Measurements from ENCODE around the gene TSPAN18. TPM values are rescaled to one million over a fixed set of nuclear protein-coding genes. Genes with fewer than 3 reads are reported as not detected.

Gene TSPAN18
- total and polyA plus RNA-seq, 2 donors, result 32.2 to 36.9 TPM

DNA sequence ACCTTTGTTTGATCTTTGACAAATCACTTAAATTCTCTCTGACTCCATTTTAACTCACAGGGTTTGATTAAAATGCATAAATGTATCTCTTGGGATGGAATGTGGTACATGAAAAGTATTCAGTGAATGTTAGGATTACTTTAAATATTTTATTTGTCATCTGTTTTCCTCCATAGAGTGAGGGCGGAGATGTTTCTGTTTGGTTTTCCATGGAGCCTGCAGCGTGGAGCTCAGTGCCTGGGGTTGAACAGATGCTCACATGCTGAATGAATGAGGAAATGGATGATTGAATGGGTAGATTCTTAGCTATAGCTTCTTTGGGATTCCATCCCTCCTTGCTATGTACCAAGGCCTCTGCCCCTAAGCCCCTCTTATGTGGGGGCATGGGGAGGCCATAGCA, 10.0 kb downstream of the TSPAN18 start:
- 78% methylated on average over 2 of the region's 2 CpGs for WGBS
- Histone ChIP-seq H3K4me1 (ENCODE audit: insufficient read depth) (no peaks in the 10 kb centered on the region), H3K27ac (ENCODE audit: low read depth) (no peak overlapping the region), H3K4me3 (ENCODE audit: low read depth, low read length) (no peak overlapping the region), H3K36me3 (ENCODE audit: insufficient read depth) (no peaks in the 10 kb centered on the region)
- no peak for DNase-seq (ENCODE audit: extremely low spot score)

DNA sequence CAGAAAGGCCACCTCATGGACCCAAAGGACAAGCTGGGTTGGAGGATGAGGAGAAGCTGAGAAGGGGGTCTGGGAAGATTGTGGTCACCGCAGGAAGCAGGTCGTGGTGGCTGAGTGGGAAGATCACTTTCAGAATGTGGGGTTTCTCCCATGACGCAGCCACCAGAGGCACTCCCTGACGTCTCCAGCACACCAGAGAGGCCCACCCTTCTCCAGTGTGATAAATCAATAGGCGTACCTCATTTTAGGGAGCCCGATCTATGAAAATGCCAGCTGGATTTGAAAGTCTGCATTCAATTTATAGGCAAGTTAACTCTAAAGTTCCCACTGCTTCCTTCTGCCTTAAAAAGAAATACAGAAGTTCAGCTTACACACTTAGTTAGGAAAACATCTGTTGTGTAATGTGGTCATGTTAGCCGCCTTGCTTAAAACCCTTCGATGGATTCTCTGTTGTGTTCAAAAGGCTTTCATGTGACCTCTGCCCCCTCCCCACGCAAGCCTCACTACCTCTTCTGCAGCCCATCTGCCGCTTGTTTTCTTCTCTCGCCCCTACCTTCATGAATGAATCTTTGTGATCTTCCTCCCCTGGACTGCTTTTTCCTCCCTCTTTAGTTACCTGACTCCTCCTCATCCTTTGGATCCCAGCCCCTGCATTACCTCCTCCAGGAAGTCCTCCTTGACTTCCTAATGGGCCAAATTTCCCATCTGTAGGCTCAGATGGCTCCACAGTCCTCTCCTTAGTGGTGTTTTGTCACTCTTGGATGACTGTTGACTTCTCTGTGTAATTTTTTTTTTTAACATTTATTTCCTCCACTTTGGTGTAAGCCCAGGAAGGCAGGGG, 10.7 kb downstream of the TSPAN18 start:
- no peak overlapping the region for H3K4me3 ChIP-seq (ENCODE audit: low read depth, low read length)
- no peak for DNase-seq (ENCODE audit: extremely low spot score)
- H3K27ac ChIP-seq (ENCODE audit: low read depth), result no peak overlapping the region
- no peaks in the 10 kb centered on the region for H3K36me3 ChIP-seq (ENCODE audit: insufficient read depth)
- no peaks in the 10 kb centered on the region for H3K4me1 ChIP-seq (ENCODE audit: insufficient read depth)
- 74% methylated on average over 11 of the region's 11 CpGs for WGBS

DNA sequence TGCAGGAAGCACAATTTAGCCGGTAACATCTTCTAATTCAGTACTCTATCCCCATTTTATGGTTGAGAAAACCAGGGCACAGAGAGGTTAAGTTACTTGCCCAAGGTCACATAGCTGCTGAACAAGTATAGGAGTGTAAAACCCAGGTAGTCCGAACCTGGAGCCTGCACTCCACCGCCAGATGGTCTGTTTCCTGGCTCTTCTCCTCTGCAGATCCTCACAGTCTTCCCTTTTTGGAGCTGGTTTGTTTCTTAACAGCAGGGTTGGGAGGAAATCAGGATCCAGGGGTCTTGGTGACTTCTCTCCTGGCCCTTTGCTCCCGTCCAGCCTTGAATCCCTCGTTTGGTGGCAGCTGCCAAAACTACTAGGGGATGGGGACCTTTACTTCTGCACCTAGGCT, 12.0 kb downstream of the TSPAN18 start:
- Histone ChIP-seq H3K27ac (ENCODE audit: low read depth) (no peak overlapping the region), H3K36me3 (ENCODE audit: insufficient read depth) (no peaks in the 10 kb centered on the region), H3K4me3 (ENCODE audit: low read depth, low read length) (no peak overlapping the region), H3K4me1 (ENCODE audit: insufficient read depth) (no peaks in the 10 kb centered on the region)
- WGBS, result 87% methylated on average over 5 of the region's 5 CpGs
- DNase-seq (ENCODE audit: extremely low spot score), result no peak

DNA sequence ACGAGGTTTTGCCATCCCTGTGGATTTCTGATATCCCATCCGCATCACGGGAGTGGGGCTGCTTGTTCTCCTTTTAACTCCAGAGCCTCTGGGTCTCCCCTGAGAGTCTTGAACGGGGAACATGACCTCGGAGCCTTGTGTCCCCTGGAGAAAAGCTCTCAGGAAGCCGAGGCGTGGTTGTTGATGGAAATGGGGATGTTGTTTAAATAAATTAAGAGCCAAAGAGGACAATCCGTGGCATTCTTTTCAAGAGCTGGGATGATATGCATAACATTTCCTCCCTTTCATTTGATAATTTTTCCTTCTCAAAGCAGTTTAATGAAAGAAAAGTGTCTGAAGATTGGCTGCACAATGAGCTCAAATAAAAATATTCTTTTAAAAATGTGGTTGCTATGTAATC, 14.2 kb downstream of the TSPAN18 start:
- no peak overlapping the region for H3K4me3 ChIP-seq (ENCODE audit: low read depth, low read length)
- no peak for DNase-seq (ENCODE audit: extremely low spot score)
- H3K4me1 ChIP-seq (ENCODE audit: insufficient read depth), result no peaks in the 10 kb centered on the region
- 35% methylated on average over 8 of the region's 8 CpGs for WGBS
- H3K27ac ChIP-seq (ENCODE audit: low read depth), result no peak overlapping the region
- H3K36me3 ChIP-seq (ENCODE audit: insufficient read depth), result no peaks in the 10 kb centered on the region

DNA sequence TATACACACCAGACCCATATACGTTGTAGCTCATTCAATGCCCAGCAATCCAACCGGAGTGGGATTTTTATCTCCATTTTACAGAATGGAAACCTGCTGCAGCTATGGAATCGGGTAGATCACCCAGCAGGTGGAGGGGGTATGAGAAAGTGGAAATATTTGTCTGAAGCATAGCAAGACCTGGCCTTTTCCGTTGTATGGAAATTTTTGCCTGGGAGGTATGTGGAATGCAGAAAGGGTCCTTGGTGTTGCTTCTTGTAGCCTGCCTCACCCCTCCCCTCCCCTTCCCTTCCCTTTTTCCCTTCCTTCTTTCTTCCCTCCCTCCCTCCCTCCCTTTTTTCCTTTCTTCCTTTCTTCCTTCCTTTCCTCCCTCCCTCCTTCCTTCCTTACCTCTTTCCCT, 15.2 kb downstream of the TSPAN18 start:
- no peak overlapping the region for H3K4me3 ChIP-seq (ENCODE audit: low read depth, low read length)
- 84% methylated on average over 4 of the region's 4 CpGs for WGBS
- no peaks in the 10 kb centered on the region for H3K36me3 ChIP-seq (ENCODE audit: insufficient read depth)
- H3K27ac ChIP-seq (ENCODE audit: low read depth), result no peak overlapping the region
- H3K4me1 ChIP-seq (ENCODE audit: insufficient read depth), result no peaks in the 10 kb centered on the region
- no peak for DNase-seq (ENCODE audit: extremely low spot score)

DNA sequence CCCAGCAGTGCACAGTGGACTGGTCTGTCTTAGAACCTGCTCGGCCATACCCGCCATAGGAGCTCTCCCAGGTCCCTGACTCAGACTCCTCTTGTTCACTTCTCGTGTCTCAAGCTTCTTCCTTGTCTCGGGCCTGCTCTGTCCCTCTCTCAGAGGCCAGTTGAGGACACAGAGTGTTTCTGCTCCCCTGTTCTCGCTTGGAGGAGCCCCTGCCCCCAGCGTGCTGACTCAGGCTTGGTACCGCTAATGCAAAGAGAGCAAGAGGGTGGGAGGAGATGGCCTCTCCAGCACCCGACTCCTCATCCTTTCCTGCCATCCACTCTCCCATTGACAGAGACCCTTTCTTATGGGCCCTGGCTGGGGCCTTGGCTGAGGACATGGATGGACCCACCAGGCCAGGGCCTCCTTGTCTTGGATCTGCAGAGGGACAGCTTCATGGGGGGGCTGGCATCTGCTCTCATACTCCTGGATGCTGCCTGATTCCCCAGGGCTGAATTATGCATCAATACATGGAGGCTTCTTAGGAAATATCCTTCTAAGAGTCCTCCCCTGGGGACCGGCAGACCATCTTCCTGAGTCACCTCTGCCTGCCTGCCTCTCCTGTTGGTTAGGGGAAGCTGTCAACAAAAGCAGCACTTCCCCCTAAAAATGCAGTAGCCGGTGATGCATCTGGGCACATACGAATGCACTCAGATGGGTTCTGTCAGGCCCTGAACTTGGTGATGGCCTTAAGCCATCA, 15.9 kb downstream of the TSPAN18 start:
- 77% methylated on average over 11 of the region's 11 CpGs for WGBS
- DNase-seq (ENCODE audit: extremely low spot score), result no peak
- H3K4me1 ChIP-seq (ENCODE audit: insufficient read depth), result no peaks in the 10 kb centered on the region
- no peak overlapping the region for H3K27ac ChIP-seq (ENCODE audit: low read depth)
- H3K4me3 ChIP-seq (ENCODE audit: low read depth, low read length), result no peak overlapping the region
- H3K36me3 ChIP-seq (ENCODE audit: insufficient read depth), result no peaks in the 10 kb centered on the region

DNA sequence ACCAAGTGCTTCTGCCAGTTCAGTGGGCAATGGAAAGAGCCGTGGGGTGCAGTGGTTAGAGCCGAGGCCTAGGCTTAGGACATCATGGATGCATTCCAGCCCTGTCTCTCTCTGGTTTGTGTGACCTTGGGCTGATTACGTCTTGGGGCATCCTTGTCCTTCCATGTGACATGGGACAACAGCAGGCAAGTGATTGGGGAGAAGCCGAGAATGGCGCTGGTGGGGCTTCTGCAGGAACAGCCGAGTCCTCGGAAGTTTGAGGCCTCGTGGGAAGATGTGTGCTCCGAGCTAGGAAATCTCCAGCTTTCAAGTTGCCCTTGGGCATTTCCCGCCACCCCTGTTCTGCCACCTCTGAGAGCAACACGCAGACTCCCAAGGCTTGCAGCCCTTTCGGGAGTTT, 16.6 kb downstream of the TSPAN18 start:
- H3K27ac ChIP-seq (ENCODE audit: low read depth), result no peak overlapping the region
- H3K4me3 ChIP-seq (ENCODE audit: low read depth, low read length), result no peak overlapping the region
- H3K4me1 ChIP-seq (ENCODE audit: insufficient read depth), result no peaks in the 10 kb centered on the region
- no peaks in the 10 kb centered on the region for H3K36me3 ChIP-seq (ENCODE audit: insufficient read depth)
- DNase-seq (ENCODE audit: extremely low spot score), result no peak
- WGBS, result 78% methylated on average over 12 of the region's 12 CpGs

DNA sequence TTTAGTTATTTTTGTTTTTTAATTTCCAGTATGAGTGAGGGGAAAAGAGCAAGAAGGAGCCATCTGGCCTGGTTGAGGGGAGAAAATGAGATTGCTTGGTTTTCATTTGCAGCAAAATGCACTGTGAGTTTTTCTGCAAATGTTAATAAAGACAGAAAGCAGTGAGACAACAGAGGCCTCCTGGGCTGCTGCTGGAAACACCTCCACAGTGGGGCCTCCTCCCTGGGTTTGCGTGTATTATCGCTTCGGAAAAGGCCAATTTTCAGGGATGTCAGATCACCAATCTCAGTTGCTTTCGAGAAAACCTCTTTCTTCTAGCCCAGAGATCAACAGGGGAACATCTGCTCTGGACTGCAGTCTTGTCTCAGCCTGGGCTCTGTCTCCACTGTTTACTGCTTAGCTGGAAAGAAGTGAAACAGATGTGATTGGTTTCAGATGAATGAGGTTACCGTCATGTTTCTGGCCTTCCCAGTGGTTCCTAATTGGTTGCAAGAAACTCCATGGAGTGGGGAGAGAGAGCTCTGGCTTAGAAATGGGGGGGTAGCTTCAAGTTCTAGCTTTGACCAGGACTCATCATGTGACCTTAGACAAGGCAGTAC, 17.3 kb downstream of the TSPAN18 start:
- peak overlapping the region; percentile 27 for H3K27ac ChIP-seq (ENCODE audit: low read depth)
- no peak overlapping the region for H3K4me3 ChIP-seq (ENCODE audit: low read depth, low read length)
- no peaks in the 10 kb centered on the region for H3K4me1 ChIP-seq (ENCODE audit: insufficient read depth)
- H3K36me3 ChIP-seq (ENCODE audit: insufficient read depth), result no peaks in the 10 kb centered on the region
- no peak for DNase-seq (ENCODE audit: extremely low spot score)
- 40% methylated on average over 5 of the region's 5 CpGs for WGBS

DNA sequence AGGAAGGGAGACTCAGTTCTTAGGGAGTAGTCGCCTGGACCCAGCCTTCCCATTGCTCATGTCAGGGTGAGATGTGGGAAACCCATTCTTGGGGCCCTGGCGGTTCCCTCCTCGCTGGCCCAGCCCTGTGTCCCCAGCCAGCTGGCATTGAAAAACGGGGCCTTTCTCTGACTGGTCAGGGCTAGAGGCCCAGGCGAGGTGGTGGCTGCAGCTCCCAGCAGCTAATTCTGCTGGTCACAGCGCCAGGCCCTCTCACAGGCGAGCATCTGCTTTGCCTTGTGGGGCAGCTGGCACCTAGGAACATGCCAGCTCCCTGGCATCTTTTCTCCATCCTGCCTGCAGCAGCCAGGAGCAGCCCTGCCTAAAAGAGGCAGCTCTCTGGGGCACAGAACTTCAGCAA, 20.1 kb downstream of the TSPAN18 start:
- no peak overlapping the region for H3K27ac ChIP-seq (ENCODE audit: low read depth)
- H3K4me1 ChIP-seq (ENCODE audit: insufficient read depth), result no peaks in the 10 kb centered on the region

DNA sequence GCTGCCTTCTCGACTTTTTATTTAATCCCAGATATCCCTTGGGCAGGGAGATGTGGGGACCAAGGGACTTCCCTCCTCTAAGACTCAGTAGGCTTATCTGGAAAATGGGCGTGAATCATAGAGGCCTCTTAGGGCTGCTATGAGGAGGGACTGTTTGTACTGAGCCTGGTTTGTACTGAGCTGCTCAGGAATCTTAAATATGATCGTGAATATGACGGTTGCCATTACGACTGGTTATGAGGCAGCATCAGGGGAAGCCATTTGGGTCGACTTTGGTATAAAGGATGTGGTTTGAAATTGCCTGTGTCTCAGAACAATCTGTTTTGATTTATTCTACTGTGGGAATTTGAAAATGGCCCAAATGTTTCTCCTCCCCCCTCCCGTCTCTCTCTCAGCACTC, 20.6 kb downstream of the TSPAN18 start:
- Histone ChIP-seq H3K4me3 (ENCODE audit: low read depth, low read length) (no peak overlapping the region), H3K27ac (ENCODE audit: low read depth) (no peak overlapping the region), H3K4me1 (ENCODE audit: insufficient read depth) (no peaks in the 10 kb centered on the region), H3K36me3 (ENCODE audit: insufficient read depth) (no peaks in the 10 kb centered on the region)
- whole genome bisulfite sequencing, result 32% methylated on average over 7 of the region's 7 CpGs
- DNase-seq (ENCODE audit: extremely low spot score), result no peak

More for the DNA sequence above, 20.1 kb downstream of the TSPAN18 start:
- Histone ChIP-seq H3K36me3 (ENCODE audit: insufficient read depth) (no peaks in the 10 kb centered on the region), H3K4me3 (ENCODE audit: low read depth, low read length) (no peak overlapping the region)
- DNase-seq (ENCODE audit: extremely low spot score), result no peak
- 58% methylated on average over 7 of the region's 7 CpGs for WGBS

DNA sequence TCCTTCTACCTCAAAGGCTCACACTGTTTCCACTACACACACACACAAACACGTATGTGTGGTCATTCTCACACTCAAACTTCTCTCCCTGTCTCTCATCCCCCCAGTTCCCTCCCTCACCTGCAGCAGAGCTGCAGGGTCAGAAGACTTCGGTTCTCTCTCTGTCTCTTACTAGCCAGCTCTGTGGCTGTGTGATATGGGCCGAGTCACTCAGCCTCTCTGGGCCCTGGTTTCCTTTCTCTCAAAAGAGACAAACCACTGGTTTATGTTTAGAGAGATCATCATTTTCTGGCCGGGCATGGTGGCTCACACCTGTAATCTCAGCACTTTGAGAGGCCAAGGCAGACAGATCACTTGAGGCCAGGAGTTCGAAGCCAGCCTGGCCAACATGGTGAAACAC, 21.1 kb downstream of the TSPAN18 start:
- no peak overlapping the region for H3K27ac ChIP-seq (ENCODE audit: low read depth)
- no peaks in the 10 kb centered on the region for H3K36me3 ChIP-seq (ENCODE audit: insufficient read depth)
- 88% methylated on average over 5 of the region's 5 CpGs for WGBS
- no peak for DNase-seq (ENCODE audit: extremely low spot score)
- no peak overlapping the region for H3K4me3 ChIP-seq (ENCODE audit: low read depth, low read length)
- H3K4me1 ChIP-seq (ENCODE audit: insufficient read depth), result no peaks in the 10 kb centered on the region

DNA sequence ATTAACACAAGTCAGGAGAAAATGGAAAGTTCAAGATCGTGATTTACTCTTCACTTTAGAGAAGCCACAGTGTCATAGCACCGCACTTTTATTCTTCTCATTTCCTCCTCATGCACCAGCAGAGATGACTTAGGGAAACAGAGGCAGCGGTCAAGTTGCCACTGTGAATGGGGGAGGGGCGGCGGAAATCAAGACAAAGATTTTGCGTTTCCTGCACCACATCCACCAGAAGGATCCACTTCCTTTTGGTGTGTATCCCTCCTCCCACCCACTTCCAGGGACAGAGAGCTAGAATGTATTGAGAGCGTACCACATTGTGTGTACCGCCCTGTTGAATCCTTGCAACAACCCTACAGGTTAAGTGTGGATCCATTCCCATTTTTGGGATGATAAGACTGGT, 21.8 kb downstream of the TSPAN18 start:
- no peak for DNase-seq (ENCODE audit: extremely low spot score)
- Histone ChIP-seq H3K36me3 (ENCODE audit: insufficient read depth) (no peaks in the 10 kb centered on the region), H3K27ac (ENCODE audit: low read depth) (no peak overlapping the region), H3K4me1 (ENCODE audit: insufficient read depth) (no peaks in the 10 kb centered on the region), H3K4me3 (ENCODE audit: low read depth, low read length) (no peak overlapping the region)
- 92% methylated on average over 8 of the region's 8 CpGs for WGBS

DNA sequence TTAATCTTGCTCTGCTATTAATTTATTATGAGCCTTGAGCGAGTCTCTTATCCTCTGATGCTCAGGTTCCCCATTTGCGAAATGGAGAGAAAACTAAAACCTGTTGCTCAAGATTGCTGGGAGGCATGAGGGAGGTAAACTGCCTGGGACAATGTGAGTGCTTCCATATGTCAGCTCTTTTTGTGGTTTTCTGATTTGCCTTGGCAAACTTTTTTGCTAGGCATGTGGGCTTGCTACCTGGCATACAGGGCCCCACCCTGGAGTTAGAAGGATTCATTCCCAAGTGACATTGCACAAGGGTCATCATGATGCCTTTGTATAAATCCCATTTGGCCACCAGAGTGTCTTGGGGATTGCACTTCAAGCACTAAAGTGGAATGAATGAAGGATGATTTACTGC, 22.4 kb downstream of the TSPAN18 start:
- Histone ChIP-seq H3K27ac (ENCODE audit: low read depth) (no peak overlapping the region), H3K36me3 (ENCODE audit: insufficient read depth) (no peaks in the 10 kb centered on the region), H3K4me3 (ENCODE audit: low read depth, low read length) (no peak overlapping the region), H3K4me1 (ENCODE audit: insufficient read depth) (no peaks in the 10 kb centered on the region)
- WGBS, result 93% methylated on average over 2 of the region's 2 CpGs
- DNase-seq (ENCODE audit: extremely low spot score), result no peak
